GM12801 (cell line): ENCODE data around the gene PPIF.

ENCODE experiments used
- TF ChIP-seq, protein P1 (sequence below): IDR thresholded peaks from one replicate; pipeline ENCODE4 v1.5.1; 2011; ENCODE audit warnings: control low read depth; ENCODE audit not compliant: insufficient read length; ENCODE audit errors: extremely low read depth

The PPIF gene

DNA sequence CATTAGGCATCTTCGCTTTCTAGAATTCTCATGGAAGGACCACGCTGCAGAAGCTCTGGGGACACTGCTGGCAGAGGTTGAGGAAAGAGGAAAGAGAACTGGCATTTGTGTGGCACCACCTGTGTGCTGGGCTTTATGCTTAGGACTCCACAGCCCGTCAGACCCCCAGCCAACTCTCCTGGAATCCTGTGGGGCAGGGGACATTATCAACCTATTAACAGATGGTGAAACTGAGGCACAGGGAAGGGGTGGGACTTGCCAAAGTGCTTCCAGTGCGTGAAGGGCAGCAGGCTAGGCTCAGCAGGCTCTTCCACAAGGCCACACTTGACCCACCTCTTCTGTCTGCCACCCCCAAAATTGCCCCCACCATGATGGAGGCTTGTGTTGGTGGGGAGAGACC is 51.4 kb downstream of the PPIF start:
- TF ChIP-seq, protein P1, sequence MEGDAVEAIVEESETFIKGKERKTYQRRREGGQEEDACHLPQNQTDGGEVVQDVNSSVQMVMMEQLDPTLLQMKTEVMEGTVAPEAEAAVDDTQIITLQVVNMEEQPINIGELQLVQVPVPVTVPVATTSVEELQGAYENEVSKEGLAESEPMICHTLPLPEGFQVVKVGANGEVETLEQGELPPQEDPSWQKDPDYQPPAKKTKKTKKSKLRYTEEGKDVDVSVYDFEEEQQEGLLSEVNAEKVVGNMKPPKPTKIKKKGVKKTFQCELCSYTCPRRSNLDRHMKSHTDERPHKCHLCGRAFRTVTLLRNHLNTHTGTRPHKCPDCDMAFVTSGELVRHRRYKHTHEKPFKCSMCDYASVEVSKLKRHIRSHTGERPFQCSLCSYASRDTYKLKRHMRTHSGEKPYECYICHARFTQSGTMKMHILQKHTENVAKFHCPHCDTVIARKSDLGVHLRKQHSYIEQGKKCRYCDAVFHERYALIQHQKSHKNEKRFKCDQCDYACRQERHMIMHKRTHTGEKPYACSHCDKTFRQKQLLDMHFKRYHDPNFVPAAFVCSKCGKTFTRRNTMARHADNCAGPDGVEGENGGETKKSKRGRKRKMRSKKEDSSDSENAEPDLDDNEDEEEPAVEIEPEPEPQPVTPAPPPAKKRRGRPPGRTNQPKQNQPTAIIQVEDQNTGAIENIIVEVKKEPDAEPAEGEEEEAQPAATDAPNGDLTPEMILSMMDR: no peak

DNA sequence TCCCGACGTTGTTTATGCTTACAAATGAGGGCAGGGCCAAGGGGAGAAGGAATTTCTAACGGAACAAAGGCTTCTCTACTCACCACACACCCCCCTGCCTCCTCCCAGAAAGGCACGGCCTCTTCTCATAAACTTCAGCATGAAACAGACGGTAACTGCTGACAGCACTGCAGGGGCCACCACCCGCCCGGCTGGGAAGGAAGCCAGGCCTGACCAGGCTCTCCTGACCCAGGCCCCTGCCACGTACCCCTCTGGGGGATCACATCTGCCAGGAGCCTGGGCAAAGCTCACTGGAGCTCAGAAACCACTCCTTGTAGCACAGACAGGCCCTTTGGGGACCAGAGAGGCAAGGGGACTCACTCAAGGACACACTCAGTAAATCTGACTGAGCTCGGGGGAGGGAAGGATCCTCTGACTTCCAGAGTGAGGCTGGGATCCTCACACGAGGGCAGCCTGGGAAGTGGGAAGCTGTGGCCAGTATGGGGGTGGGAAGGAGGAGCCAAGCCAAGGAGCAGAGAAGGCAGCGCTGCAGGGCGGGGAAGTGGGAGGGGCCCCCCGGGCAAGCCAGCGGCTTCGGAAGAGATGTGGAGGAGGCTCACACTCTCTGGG is 52.1 kb downstream of the PPIF start:
- TF ChIP-seq, protein P1: no peak

DNA sequence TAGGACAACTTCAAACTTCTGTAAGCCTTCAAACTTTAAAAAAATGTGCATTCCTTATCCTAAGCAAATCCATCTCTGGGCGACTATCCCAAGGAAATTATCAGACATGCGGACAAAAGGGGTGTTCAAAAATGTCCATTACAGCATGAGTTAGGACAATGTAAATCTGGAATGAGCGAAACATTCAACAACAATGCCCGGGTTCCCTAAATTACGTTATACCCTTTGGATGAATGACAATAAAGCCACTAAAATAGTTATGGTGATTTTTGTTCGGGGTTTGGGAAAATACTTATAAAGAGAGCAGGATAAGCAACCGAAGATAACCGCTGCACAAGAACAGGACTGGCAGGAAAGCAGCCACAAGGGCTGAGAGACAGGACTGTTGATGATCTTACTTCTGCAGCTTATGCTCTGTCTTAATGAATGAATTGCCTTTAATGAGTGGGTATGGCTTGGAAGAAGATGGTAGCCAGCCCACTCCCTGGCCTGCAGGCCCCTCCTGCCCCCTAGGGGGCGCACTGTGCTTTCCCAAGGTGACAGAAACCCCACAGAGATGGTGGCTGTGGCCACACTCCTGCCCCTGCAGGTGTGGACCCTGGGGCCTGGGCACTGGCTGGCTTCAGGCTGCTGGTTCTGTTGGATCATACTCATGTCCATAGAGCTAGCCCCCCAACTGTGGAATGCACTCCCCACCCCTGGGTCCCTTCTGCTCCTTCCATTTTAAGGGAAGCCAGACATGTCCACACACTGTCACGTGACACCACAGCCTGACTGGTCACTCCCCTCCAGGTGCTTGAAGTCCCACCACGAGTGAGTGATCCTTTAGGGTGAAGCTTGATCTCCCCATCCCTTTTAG is 53.1 kb downstream of the PPIF start:
- TF ChIP-seq, protein P1: no peak

DNA sequence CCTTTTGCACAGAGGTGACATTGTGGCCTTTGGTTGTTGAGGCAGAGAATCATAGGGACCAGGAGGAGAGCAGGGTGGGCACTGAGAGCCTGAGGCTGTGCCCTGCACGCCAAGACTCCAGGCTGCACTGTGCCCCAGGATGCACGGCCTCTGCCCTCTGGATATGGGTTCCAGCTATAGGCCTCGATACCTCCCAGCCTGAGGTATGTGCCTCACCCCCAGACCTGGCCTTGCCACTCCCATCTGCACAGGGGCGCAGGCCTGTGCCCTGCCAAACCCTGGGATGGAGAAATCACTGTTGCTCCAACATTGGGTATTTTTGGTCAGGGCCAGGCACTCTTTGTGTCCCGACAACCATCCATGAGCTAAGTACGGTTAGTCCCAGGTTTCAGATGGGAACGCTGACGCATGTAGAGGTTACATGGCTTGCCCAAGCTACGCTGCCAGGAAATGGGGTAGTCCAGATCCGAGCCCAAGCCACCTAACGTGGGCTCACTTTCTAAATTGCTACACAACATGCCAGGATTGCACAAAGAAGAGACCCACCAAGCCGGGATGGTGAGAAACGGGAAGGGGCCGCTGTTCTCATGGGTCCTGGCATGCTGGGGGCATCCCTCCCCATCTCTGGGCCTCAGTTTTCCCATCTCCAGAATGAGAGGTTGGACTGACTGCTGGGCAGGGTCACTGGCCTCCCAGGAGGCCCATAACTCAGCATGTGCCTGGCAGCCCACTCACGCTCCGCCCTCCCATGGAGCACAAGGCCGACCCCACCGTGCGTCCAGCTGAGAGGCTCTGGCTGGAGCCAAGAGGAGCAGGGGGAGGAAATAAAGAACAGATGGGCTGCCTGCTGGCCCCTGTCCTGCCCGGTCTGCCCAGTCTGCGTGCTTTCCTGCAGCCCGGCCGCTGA is 54.0 kb downstream of the PPIF start:
- TF ChIP-seq, protein P1: no peak

DNA sequence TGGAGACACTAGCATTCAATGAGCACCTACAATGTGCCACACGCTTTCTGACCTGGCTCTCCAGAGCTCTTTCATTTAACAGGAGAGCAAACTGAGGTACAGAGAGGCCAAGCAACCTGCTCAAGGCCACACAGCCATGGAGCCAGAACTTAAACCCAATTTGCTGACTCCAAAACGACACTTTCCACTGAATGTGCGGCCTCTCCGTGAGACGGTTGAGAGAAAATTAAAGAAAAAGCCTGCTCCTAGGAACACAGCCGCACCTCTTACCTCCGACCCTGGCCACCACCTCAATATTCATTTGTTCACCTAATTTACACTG is 55.3 kb downstream of the PPIF start:
- TF ChIP-seq, protein P1: no peak

DNA sequence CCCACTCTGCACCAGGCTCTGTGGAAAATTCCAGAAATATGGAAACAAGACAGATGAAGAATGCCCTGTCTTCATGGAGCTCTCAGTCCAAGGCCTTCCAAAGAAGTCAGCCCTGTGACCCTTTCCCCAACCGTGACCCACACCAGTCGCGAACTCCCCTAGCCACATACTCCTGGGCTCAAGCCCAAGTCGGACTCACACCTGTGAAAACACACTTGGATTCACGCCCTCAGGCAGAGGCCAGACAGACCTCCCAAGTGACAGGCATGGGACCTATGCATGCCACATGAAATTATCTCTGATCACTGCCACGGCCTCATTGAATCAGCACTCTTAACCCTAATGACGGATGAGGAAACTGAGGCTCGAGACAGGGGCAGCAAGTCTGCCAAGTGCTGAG is 55.7 kb downstream of the PPIF start:
- TF ChIP-seq, protein P1: no peak
